Endodermal cell (in vitro differentiated cells): ENCODE data around the gene CASP3. TPM values are rescaled to one million over a fixed set of nuclear protein-coding genes. Genes with fewer than 3 reads are reported as not detected.
"Not testable (repeated sequence)": the region's sequence is repeated elsewhere in the genome, so short reads cannot be mapped to it uniquely, and the experiment has no call there.

Experiments
- DNase-seq: peaks from one replicate; pipeline ENCODE4 v3.0.0-alpha.2; 2017
- H3K27ac ChIP-seq: 2 replicates; pipeline ENCODE4 v1.5.1; 2013; ENCODE audit warnings: mild to moderate bottlenecking, low read depth, low read length, moderate library complexity
- H3K27me3 ChIP-seq: 2 replicates; pipeline ENCODE4 v1.6.1; 2013; ENCODE audit warnings: mild to moderate bottlenecking, low read length, moderate library complexity; ENCODE audit not compliant: insufficient read depth, control insufficient read depth, poor library complexity, severe bottlenecking
- H3K36me3 ChIP-seq: 2 replicates; pipeline ENCODE4 v1.7.0; 2013; ENCODE audit warnings: mild to moderate bottlenecking, low read length, moderate library complexity; ENCODE audit not compliant: control insufficient read depth, insufficient read depth
- H3K4me1 ChIP-seq: one replicate; pipeline ENCODE4 v1.7.0; 2013; ENCODE audit warnings: low read length; ENCODE audit not compliant: control insufficient read depth, insufficient read depth
- H3K4me3 ChIP-seq: 2 replicates; pipeline ENCODE4 v1.5.1; 2013; ENCODE audit warnings: mild to moderate bottlenecking, low read length, moderate library complexity
- H3K9ac ChIP-seq: 2 replicates; pipeline ENCODE4 v1.6.1; 2013; ENCODE audit warnings: mild to moderate bottlenecking, low read length, moderate library complexity; ENCODE audit not compliant: poor library complexity, severe bottlenecking; ENCODE audit errors: extremely low read depth
- H3K9me3 ChIP-seq: 2 replicates; pipeline ENCODE4 v1.6.1; 2013; ENCODE audit warnings: mild to moderate bottlenecking, low read length, moderate library complexity; ENCODE audit not compliant: control insufficient read depth
- H3K27ac Mint-ChIP-seq: 2 replicates; pipeline ENCODE4 v1.8.0; 2020; ENCODE audit warnings: mixed read lengths
- H3K27me3 Mint-ChIP-seq: 2 replicates; pipeline ENCODE4 v1.8.0; 2021; ENCODE audit warnings: mild to moderate bottlenecking, mixed read lengths; ENCODE audit not compliant: insufficient read depth
- H3K36me3 Mint-ChIP-seq: 2 replicates; pipeline ENCODE4 v1.8.0; 2020; ENCODE audit warnings: low read depth, mixed read lengths
- H3K4me1 Mint-ChIP-seq: 2 replicates; pipeline ENCODE4 v1.8.0; 2020; ENCODE audit warnings: mixed read lengths
- H3K4me3 Mint-ChIP-seq: 2 replicates; pipeline ENCODE4 v1.8.0; 2020; ENCODE audit warnings: mild to moderate bottlenecking, moderate library complexity, mixed read lengths
- H3K9me3 Mint-ChIP-seq: 2 replicates; pipeline ENCODE4 v1.8.0; 2020; ENCODE audit warnings: mild to moderate bottlenecking, mixed read lengths
- CTCF ChIP-seq: fragments of 200-600 bp; sonication (generic); conservative IDR thresholded peaks from 2 replicates; pipeline ENCODE4 v1.5.0; 2021; ENCODE audit warnings: antibody characterized with exemption, mild to moderate bottlenecking
- WGBS, 2 experiments: methylation state at CpG; one replicate each; pipeline versions ENCODE4 v1.1.5 to v1.1.7; 2013; ENCODE audit warnings: missing lambda C conversion rate in 2 of 2, mixed read lengths in 1 of 2; ENCODE audit not compliant: insufficient coverage in 1 of 2, insufficient read length in 1 of 2; 5-methylcytosine and 5-hydroxymethylcytosine counted together
- total RNA-seq, 2 donors: library from RNA; stranded (reverse); fragmentation: NEBNext Ultra II Directional in 1 of 2; extraction: Animal tissue kit (Norgen Biotek cat#: 25700) in 1 of 2; gene quantifications; 2 replicates in 1 of 2; 3 replicates in 1 of 2; pipeline ENCODE4 v1.2.1, GENCODE V29; 2021

Gene CASP3
- total RNA-seq, 2 donors from 2014 or later, result 49.8 to 62.9 TPM

- Histone ChIP-seq H3K9me3 (no peaks in the 10 kb centered on the region), H3K4me3 (no peak overlapping the region), H3K36me3 (peaks cover 5% of the 10 kb centered on the region), H3K9ac (no peak overlapping the region), H3K4me1 (no peaks in the 10 kb centered on the region), H3K27me3 (no peaks in the 10 kb centered on the region), H3K27ac (no peak overlapping the region)
- WGBS, 2 experiments, result 87 to 100% methylated on average over 2 to 3 of the region's 3 CpGs
- Mint-ChIP-seq H3K4me3 (no peak overlapping the region), H3K27me3 (no peaks in the 10 kb centered on the region), H3K27ac (no peak overlapping the region), H3K9me3 (no peaks in the 10 kb centered on the region), H3K4me1 (no peaks in the 10 kb centered on the region), H3K36me3 (peaks cover 19% of the 10 kb centered on the region)
- no peak for DNase-seq
- TF ChIP-seq CTCF, result no peak
Observed at GRCh38 chr4:184657144-184657543, 7.9 kb upstream of the CASP3 start.

- TF ChIP-seq CTCF, result no peak
- Mint-ChIP-seq H3K4me3 (no peak overlapping the region), H3K9me3 (no peaks in the 10 kb centered on the region), H3K27ac (no peak overlapping the region), H3K36me3 (peaks cover 17% of the 10 kb centered on the region), H3K27me3 (no peaks in the 10 kb centered on the region), H3K4me1 (no peaks in the 10 kb centered on the region)
- no peak for DNase-seq
- Histone ChIP-seq H3K36me3 (peaks cover 5% of the 10 kb centered on the region), H3K9ac (no peak overlapping the region), H3K27me3 (no peaks in the 10 kb centered on the region), H3K9me3 (no peaks in the 10 kb centered on the region), H3K27ac (no peak overlapping the region), H3K4me1 (no peaks in the 10 kb centered on the region), H3K4me3 (no peak overlapping the region)
- WGBS, 2 experiments, result 94% methylated on average over 5 to 6 of the region's 8 CpGs
Observed at GRCh38 chr4:184655889-184656869, 6.9 kb upstream of the CASP3 start.

DNA sequence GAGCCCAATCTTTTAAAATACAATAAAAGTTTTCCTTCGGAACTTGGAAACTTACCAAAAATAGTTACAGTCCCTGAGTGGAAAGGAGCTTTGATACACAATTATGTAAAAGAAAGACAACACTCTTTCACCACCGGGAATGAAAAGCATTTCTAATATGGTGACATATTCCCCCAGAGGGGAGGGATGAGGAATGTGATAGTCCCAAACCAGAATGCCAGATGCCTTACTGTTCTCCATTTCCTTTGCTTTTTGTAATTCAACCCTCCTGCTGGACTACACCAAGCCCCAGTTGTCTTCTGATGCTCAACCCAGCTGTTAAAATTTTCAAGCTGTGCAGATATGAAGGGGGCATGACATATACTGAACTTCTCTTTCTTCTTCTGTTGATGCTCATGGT, 4.4 kb upstream of the CASP3 start:
- H3K4me1 Mint-ChIP-seq, result peaks cover 8% of the 10 kb centered on the region
- 80 to 90% methylated on average over 1 to 2 of the region's 2 CpGs for WGBS, 2 experiments
- no peak for DNase-seq

GRCh38 chr4:184652681-184653080, 3.4 kb upstream of the CASP3 start:
- not testable (repeated sequence) for H3K9ac ChIP-seq, H3K27me3 Mint-ChIP-seq, H3K27me3 ChIP-seq, H3K27ac ChIP-seq, H3K36me3 ChIP-seq, DNase-seq, H3K36me3 Mint-ChIP-seq, H3K9me3 Mint-ChIP-seq, H3K4me3 ChIP-seq, H3K9me3 ChIP-seq, H3K27ac Mint-ChIP-seq, H3K4me3 Mint-ChIP-seq, H3K4me1 ChIP-seq
- peaks cover 14% of the 10 kb centered on the region for H3K4me1 Mint-ChIP-seq

More for the DNA sequence above, 4.4 kb upstream of the CASP3 start:
- H3K4me1 ChIP-seq, result no peaks in the 10 kb centered on the region
- no peak overlapping the region for H3K27ac ChIP-seq
- H3K9me3 Mint-ChIP-seq, result no peaks in the 10 kb centered on the region
- H3K9me3 ChIP-seq, result no peaks in the 10 kb centered on the region
- no peaks in the 10 kb centered on the region for H3K36me3 ChIP-seq
- no peaks in the 10 kb centered on the region for H3K27me3 ChIP-seq
- no peak overlapping the region for H3K4me3 Mint-ChIP-seq
- H3K9ac ChIP-seq, result no peak overlapping the region
- H3K27me3 Mint-ChIP-seq, result no peaks in the 10 kb centered on the region
- H3K4me3 ChIP-seq, result no peak overlapping the region
- peaks cover 7% of the 10 kb centered on the region for H3K36me3 Mint-ChIP-seq
- H3K27ac Mint-ChIP-seq, result no peak overlapping the region
- TF ChIP-seq CTCF, result no peak
